Esophagus mucosa (tissue), 1 donor: ENCODE measurements around the gene RMI2. TPM values are rescaled to one million over a fixed set of nuclear protein-coding genes. Genes with fewer than 3 reads are reported as not detected.
A peak's percentile ranks its signal among the peaks of the same experiment; 100 is the strongest.

ENCODE experiments used
- ATAC-seq: fragments of 200-7000 bp; cut with Tn5 transposase; one replicate; pipeline ENCODE4 v1.9.1; 2020
- total RNA-seq: library from RNA; stranded (reverse); gene quantifications from one replicate; pipeline ENCODE4 v1.2.4, GENCODE V29; 2023
- donor health status: DM: yes; HTN: yes; CAD: no.

Gene RMI2
- total RNA-seq, 1 donor from 2014 or later, result 11.0 TPM

GRCh38 chr16:11329071-11329491 lies 16.2 kb upstream of the RMI2 start:
- no peak for ATAC-seq

DNA sequence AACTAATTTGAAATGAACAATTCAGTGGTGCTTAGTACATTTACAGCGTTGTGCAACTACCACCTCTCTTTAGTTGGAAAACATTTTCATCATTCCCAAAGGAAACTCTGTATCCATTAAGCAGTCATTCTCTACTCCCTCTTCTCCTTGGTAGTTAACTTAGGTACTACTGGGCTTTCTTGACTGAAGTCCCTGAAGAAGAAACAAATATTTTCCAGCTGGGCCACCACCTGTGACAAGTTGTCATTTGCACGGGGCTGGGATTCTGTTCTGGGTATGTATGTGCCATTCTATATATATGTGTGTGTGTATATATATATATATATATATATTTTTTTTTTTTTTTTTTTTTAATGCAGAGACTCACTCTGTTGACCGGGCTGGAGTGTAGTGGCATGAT lies 15.4 kb upstream of the RMI2 start:
- no peak for ATAC-seq

- ATAC-seq, result no peak
Observed at GRCh38 chr16:11330526-11331237, 14.6 kb upstream of the RMI2 start.

- ATAC-seq, result no peak
Observed at GRCh38 chr16:11331967-11332366, 13.3 kb upstream of the RMI2 start.

DNA sequence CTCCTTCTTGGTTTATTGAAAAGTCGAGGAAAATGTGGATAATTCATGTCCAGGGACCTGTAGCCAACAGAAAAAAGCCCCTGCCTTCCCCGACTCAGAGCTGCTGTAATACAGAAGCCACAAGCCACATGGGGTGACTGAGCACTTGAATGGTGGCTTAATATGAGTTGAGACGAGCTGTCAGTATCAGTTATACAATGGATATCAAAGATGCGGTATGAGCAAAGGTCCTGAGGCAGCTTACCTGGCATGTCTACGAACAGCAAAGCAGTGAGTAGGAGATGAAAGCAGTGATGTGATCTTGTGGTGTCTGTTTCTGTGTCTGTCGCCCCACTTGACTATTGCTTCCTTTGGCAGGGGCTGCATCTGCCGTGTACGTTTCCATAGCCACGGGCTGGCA lies 12.2 kb upstream of the RMI2 start:
- ATAC-seq, result no peak

GRCh38 chr16:11333702-11334101 lies 11.6 kb upstream of the RMI2 start:
- ATAC-seq, result no peak

DNA sequence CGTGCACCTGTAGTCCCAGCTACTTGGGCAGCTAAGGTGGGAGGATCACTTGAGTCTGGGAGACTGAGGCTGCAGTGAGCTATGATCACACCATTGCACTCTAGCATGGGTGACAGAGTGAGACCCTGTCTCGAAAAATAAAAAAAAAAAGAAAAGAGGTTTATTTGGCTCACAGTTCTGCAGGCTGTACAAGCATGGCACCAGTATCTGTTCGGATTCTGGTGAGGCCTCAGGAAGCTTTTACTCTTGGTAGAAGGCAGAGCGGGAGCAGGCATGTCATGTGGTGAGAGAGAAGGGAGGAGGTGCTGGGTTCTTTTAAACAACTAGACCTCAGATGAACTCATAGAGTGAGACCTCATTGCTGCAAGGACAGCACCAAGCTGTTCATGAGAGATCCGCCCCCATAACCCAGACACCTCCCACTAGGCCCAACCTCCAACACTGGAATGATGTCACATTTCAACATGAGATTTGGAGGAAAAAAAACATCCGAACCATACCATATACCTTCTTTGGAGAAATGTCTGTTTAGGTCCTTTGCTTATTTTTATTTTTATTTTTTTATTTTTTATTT lies 10.3 kb upstream of the RMI2 start:
- no peak for ATAC-seq

GRCh38 chr16:11339075-11339474 lies 6.2 kb upstream of the RMI2 start:
- no peak for ATAC-seq

DNA sequence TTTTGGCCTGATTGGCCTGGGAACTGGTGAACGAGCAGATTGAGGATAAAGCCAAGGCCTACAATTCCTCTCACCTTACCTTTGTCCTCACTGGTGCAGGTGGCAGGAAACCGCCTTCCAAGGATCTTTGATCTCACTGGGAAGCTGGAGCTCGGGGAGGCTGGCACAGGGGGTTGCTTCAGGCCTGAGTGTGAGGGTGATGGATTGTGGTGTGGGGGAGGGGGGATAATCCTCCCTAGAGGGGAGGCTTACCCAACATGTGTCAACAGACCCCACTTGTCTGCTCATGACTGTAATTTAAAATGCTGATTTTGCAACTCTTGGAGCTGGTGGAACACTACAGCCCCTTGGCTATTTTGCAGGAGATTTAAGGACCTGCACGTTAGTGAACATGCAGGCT lies 4.5 kb upstream of the RMI2 start:
- ATAC-seq, result peak; percentile 37

GRCh38 chr16:11341371-11341770 lies 3.9 kb upstream of the RMI2 start:
- ATAC-seq, result no peak

GRCh38 chr16:11342021-11342855 lies 3.0 kb upstream of the RMI2 start:
- peak; percentile 12 for ATAC-seq

- no peak for ATAC-seq
Observed at GRCh38 chr16:11346700-11347319, 1.6 kb downstream of the RMI2 start.

- no peak for ATAC-seq
Observed at GRCh38 chr16:11347831-11348230, 2.6 kb downstream of the RMI2 start.

- no peak for ATAC-seq
Observed at GRCh38 chr16:11348737-11349598, 3.7 kb downstream of the RMI2 start.

- ATAC-seq, result peak; percentile 58
Observed at GRCh38 chr16:11349599-11350276, 4.5 kb downstream of the RMI2 start.

GRCh38 chr16:11350519-11350918 lies 5.3 kb downstream of the RMI2 start:
- no peak for ATAC-seq

DNA sequence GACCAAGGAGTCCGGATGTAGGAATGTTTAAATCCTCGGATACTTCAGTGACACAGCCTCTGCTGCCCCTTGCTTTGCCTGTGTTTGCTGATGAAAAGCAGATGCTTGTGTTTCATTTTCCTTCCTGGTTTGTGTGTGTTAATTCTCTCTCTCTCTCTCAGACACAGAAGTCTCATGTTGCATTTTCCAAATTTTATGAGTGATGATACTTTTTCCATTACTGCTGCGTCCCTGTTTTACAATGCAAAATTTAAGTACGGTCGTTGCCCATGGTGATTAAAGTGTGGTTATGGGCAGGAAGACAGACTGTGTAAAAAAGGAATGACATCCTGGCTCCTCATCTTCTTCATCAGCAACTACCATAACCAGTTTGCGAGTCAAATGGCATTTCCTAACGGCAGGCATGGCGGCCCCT lies 5.7 kb downstream of the RMI2 start:
- no peak for ATAC-seq

DNA sequence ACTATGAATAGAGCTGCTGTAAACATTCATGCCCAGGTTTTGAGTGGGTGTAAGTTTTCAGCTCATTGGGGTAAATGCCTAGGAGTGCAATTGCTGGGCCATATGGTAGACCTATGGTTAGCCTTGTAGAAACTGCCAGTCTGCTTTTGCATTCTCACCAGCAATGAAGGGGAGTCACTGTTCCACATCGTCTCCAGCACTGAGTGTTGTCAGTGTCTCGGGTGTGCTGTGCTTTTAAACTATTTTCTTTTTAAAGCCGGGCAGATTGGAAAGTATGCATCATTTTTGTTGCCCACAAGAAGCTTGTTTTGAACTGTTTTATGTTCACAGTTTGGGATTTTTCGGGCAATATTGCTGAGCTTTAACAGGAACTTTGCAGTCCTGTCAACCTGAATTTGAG lies 7.9 kb downstream of the RMI2 start:
- no peak for ATAC-seq

GRCh38 chr16:11354407-11354732 lies 9.1 kb downstream of the RMI2 start:
- ATAC-seq, result no peak

DNA sequence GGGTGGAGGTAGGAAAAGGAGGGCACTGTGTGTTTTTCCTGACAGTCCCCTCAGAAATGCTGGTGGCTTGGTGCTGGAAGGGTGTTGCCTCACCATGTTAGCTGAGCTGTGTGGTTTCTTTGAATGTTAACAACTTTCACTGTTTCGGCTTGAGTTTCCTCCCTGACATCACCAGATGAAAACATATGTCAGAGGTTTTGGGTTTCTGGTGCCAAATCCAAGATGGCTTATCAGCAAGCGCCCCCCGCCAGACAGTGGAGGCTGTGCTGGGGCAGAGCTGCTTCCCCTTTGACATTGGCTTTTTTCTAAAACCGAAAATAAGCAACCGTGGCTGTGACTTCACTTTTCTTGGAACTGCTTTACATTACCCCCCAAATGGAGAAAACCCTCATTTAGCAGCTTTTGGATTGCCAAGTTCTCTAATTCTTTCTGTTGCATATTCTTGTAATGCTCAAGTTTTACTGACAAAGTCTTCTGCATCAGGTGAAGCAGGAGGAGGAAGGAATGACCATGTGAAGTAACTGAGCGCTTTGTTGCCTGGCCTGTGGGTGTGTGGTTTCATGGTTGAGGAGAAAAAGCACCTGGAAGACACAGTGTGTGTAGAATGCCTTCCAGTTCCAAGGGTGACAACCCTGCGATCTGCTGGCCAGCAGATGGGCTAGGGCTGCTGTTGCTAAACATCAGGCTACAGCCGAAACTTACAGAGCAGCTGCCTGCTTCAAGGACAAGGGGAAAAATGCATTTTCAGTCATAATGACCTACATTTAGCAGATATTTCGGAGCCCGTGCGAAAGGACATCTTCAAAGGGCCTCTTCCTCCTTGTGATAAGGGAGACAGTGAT lies 9.7 kb downstream of the RMI2 start:
- no peak for ATAC-seq

- ATAC-seq, result no peak
Observed at GRCh38 chr16:11355862-11356261, 10.6 kb downstream of the RMI2 start.
